Neural cell (in vitro differentiated cells): Measurements from ENCODE around the gene ASPA.

Experiments used
- CTCF ChIP-seq: fragments of 450-650 bp; IDR thresholded peaks from 2 replicates; pipeline ENCODE4 v1.5.1; 2014; ENCODE audit warnings: antibody characterized with exemption, mild to moderate bottlenecking, moderate library complexity; ENCODE audit not compliant: poor library complexity, severe bottlenecking
- EZH2 ChIP-seq: fragments of 200-600, 300-800 bp; shearing (Covaris generic), sonication (generic); IDR thresholded peaks from 2 replicates; pipeline ENCODE4 v1.6.1; 2014; ENCODE audit warnings: antibody characterized with exemption, low read length, borderline replicate concordance, mild to moderate bottlenecking; ENCODE audit not compliant: insufficient read depth, poor library complexity, severe bottlenecking
- MXI1 ChIP-seq: fragments of 450-650 bp; conservative IDR thresholded peaks from 2 replicates; pipeline ENCODE4 v1.6.1; 2014; ENCODE audit warnings: antibody characterized with exemption, mild to moderate bottlenecking; ENCODE audit not compliant: poor library complexity, severe bottlenecking
- POLR2AphosphoS5 ChIP-seq: IDR thresholded peaks from 2 replicates; pipeline ENCODE4 v1.6.1; 2012
- RAD21 ChIP-seq: fragments of 450-650 bp; conservative IDR thresholded peaks from 2 replicates; pipeline ENCODE4 v1.6.1; 2014; ENCODE audit warnings: antibody characterized with exemption, mild to moderate bottlenecking, moderate library complexity

- TF ChIP-seq CTCF (no peak), EZH2 (no peak), MXI1 (no peak), RAD21 (no peak), POLR2AphosphoS5 (no peak)
Measured at GRCh38 chr17:3527896-3528295, 52.1 kb downstream of the ASPA start.
